Stimulated activated CD8-positive, alpha-beta memory T cell treated with anti-CD3 and anti-CD28 coated beads, Interleukin-4, amount 100 ng/mL, for 24 hours (primary cell): Measurements from ENCODE around the gene TTC38.
A peak's percentile ranks its signal among the peaks of the same experiment; 100 is the strongest.

Experiments
- DNase-seq: peaks from one replicate; pipeline ENCODE4 v3.0.0-alpha.2; 2020; ENCODE audit warnings: low read depth

Gene TTC38

DNA sequence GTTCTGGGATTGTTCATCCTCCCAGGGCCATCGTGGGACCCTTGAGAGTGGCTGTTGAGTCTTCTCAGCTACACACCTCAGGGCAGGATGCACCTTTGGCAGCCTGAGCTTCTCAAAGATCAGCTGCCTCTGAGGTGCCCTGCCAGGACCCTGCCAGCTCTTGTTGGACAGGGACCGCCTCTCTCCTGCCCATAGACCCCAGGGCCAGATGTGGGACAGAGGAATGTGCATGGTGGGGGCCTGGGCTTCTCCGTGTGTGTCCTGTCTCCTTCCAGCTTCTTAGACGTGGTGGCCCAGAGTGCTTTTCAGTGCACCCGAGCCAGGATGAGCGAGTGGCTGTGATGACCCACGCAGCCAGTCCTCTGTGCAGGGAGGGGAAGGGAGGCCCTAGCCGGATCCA lies 61.8 kb downstream of the TTC38 start:
- DNase-seq, result no peak

DNA sequence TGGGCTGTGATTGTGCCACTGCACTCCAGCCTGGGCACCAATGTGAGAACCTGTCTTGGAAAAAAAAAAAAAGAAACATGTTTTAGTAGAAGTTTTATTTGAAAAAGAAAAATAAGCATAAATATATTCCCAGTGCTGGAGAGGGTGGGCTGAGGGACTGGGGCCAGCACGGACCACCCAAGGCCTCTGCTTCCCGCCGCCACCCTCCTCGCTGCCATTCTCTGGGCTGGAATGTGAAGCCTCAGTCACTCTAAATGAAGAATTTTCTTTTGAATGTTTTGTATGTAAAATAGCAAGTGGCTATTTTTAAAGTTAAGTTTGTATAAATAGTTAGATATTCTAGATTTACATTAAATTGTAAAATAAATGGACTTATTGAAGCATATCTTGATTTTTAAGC lies 62.6 kb downstream of the TTC38 start:
- no peak for DNase-seq

DNA sequence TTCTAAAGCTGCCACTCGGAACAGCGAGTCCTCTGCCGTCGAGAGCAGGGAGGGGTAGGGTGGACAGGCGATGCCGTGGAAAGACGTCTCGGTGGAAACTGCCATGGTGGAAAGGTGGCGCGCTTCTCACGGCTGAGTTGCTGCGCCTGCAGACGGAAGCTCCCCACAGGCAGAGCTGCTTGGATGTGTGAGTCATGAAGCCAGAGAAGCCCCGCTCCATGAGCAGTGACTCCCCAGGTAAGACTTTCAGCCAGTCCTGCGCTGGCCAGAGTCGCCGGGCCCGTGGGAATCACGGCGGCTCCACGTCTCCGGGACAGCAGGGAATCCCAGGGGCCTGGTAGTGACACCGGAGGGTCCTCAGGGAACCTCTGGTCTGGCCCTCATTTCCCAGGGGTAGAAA lies 63.7 kb downstream of the TTC38 start:
- no peak for DNase-seq

DNA sequence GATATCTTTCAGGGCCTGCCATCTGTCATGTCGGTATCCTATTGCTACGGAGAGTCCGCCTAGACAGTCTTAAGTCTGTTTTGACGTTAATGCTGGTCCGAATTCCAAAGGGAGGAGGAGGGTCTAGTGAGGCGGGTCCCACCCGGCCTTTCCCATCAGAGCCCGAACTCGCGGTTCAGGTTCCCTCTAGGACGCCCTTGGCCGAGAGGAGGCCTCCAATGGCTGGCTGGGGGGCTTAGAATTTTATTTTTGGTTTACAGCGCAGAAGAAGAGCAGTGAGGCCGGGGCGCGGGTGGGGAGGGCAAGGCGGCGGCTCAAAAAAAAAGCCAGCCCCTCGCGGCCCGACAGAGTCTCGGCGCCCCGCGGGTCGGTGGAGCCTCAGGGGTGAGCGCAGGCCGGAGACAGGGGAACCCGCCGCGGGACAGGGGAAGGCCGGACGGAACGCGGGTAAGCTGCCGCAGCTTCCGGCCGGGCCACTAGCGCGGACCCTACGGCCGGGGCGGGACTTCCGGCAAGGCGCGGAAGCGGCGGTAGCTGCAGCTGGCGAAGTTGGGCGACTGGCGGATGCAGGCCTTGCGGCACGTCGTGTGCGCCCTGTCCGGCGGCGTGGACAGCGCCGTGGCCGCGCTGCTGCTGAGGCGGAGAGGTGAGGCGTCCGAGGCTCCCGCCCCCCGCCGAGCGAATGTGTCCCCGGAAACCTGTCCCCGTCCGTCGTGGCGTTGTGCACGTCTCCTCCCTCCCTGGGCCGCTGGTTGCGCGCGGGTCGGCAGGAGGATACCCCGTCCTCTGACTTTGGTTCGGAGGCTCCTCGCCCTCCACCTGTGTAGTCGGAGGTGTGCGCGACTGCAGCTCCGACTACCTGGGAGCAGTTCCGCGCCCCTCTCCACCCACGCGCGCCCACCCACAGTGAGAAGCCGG lies 67.7 kb downstream of the TTC38 start, which contains the start of gene TRMU:
Gene TRMU, plus strand, starts transcription at position 514 of the 918 bp plus-strand sequence. Its CDS starts 51 bp downstream, at position 565.
- DNase-seq, result peak; percentile 69

DNA sequence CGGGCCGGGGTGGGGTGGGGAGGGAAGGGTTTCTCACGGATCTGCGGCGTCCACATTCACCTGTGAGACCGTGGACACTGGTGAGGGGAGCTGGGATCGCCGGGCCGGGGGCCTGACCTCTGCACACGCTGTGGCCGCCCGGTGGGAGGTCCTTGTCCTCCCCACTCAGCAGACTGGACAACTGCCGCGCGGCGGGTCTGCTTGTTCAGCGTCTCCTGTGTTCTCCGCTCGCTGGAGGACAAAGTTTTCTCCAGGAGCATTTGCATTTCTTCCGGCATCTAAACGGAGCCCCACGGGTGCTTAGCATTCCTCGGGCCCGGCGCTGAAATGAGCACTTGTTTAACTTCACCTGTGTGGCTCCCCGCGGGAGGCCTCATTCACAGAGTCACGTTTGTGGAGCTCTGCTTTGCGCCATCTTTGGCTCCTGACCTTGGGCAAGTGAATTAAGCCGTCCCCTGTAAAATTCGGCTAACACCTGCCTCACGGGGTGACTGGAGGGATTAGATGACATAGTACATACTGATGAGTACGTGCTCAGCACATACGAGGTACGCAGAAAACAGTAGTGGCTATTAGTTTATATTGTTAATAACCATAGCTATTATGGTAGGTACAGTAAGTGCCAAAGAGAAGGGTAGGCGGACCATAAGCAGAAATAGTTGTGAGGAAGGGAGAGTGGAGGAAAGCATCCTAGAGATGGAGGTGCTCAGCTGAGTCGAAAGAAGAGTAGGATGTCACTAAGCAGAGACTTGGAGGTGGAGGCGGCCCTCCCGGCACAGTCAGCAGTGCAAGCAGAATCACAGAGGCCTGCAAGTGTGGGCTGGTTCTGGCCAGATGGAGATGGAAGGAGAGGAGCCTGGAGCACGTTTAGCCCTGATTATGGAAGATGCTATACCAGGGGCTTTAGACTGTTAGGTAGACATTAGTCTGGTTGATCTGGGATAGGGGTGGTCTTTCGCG lies 68.6 kb downstream of the TTC38 start:
- DNase-seq, result no peak

DNA sequence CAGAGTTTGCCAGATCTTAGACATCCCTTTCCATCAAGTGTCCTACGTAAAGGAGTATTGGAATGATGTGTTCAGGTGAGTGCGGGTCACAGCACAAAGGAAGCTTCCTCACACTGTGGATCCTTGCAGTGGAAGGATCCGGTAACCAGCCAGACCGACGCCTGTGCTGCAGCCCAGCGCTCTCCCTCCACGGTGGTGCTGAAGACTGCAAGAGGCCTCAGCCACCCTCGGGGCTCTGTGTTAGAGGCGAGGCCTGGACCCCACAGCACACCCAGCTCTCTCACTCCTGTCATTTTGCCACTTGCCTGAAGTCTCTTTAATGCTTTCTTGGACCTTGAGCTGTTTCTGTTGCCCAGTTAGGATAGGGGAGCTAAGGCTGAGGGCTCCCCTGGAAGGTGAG lies 70.1 kb downstream of the TTC38 start:
- no peak for DNase-seq

DNA sequence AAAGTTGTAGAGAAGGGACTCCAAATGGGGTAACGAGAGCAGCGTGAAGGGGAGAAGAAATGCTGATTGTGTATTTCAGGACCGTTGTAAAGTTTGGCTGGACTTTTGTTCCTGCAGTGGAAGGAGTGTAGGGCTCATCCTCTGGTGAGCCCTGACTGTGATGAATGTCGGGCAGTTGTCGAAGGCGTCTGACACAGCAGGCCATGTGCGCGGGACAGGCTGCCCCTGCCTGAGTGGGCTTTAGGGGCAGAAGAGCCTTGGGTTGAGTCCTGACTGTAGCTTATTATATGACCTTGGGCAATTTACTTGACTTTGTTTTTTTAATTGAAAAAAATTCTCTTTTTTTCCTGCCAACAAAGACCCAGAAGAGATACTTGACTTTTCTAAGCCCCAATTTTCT lies 70.8 kb downstream of the TTC38 start:
- no peak for DNase-seq

DNA sequence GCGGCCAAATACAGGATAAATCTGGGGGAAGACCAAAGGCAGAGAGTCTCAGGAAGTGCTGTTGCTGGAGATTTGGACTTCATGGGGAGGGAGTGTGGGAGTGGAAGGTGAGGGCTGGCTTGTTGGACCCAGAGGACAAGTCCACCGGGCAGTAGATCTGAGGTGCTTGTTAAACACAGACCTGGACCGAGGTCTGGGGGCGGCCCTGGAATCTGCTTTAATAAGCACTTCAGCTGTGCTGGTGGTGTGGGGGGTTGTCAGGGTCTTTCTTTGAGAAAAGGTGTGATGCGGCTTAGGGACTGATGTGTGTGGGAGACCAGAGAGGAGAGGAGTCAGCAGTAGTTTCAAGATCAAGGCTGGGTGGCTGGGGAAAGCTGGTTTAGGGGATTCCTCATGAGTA lies 72.1 kb downstream of the TTC38 start:
- no peak for DNase-seq

DNA sequence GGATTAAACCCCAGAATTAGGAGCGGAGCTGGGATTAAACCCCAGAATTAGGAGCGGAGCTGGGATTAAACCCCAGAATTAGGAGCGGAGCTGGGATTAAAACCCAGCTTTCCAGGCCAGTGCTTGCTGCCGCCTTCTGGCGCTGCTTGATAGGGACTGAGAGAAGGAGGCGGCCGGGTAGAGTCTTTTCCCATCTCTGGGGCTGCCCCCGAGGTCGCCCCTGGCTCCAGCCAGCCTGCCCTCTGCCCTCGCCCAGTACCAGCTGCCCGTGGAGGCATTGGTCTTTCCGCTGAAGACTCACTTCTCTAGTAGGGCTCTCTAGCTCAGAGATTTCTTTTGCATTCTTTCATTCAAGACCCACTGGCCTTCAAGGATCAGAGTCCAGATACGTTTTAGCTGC lies 72.9 kb downstream of the TTC38 start:
- DNase-seq, result no peak
